Measurements from ENCODE around the gene SEMA4A.

Gene SEMA4A

DNA sequence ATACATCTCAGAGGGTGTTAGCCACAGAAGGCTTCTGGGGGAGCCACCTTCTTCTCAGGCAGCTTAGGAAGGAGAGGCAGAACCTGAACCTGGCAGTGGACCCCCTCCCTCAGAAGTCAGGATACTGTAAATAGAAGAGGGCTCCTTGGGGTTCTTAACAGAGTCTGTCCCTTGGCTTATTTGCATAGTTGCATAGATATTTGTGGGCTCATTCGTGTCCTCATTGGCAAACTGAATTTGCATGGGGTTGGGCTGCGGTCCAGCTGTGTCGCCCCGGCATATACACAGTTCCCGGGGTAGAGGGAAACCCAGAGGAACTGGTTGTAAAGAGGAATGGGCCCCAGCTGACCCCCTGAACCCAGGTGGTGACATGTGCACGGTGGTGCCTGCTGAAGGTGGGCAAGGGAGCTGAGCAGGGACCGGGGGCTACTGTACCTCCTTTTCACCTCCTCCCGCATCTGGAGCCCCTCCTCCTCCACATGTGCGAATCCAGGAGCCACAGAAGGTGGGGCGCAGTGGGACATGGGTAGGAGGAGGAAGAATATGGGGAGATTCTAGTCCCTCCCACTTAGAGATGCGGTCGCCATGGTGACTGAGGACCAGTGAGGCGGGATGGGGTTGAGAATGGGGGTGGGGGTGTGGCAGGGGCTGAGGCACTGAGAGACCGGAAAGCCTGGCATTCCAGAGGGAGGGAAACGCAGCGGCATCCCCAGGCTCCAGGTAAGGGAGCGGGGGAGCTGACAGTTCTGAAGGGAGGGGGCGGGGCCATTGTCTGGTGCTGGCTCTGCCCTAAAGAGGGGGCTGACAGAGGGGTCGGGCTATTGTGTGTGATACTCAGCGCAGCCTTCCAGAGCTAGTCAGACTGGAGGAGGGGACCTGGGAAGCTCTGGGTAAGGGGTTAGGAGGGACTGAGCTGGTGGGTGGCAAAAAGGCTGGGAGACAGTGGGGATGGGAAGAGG lies 3.7 kb upstream of the SEMA4A start:
- no peak overlapping the region for H3K14ac ChIP-seq (ENCODE audit: low read length)
- peak overlapping the region; percentile 24 for H3K18ac ChIP-seq (ENCODE audit: low read length)
- H3K4me1 ChIP-seq (ENCODE audit: control insufficient read depth in 2 of 2, insufficient read depth in 1 of 2, low read depth in 1 of 2, low read length in 2 of 2) = peaks cover 30 to 36% of the 10 kb centered on the region in 2 donors
- H3K27me3 ChIP-seq (ENCODE audit: control insufficient read depth in 3 of 3, insufficient read depth in 3 of 3, low read depth in 1 of 3, low read length in 3 of 3) = no peaks in the 10 kb centered on the region
- no peak overlapping the region for H2AFZ ChIP-seq (ENCODE audit: low read length)
- H3K36me3 ChIP-seq (replicated peaks in 1 of 2; ENCODE audit: control insufficient read depth in 2 of 2, insufficient read depth in 2 of 2, low read length in 2 of 2) = no peaks in the 10 kb centered on the region
- H3K9me3 ChIP-seq (replicated peaks in 1 of 2; ENCODE audit: control insufficient read depth in 2 of 2, insufficient read depth in 1 of 2, low read depth in 1 of 2, low read length in 2 of 2) = no peaks in the 10 kb centered on the region
- H2BK15ac ChIP-seq (ENCODE audit: low read length) = peak overlapping the region; percentile 87
- peak overlapping the region; percentile 30 for H2BK5ac ChIP-seq (ENCODE audit: low read length)
- no CpG with 5 or more reads among the region's 20 CpGs for WGBS, 2 donors (ENCODE audit: extremely low coverage in 2 of 2, insufficient read length in 2 of 2, insufficient replicate concordance in 1 of 2)
- no peaks in the 10 kb centered on the region for H3K79me1 ChIP-seq (ENCODE audit: low read depth, low read length)
- no peak overlapping the region for H3K27ac ChIP-seq (replicated peaks; ENCODE audit: low read length)
- no peak overlapping the region for H3K4me3 ChIP-seq (ENCODE audit: low read length in 2 of 2)
- no peak overlapping the region for H2BK120ac ChIP-seq (ENCODE audit: low read depth, low read length)
- DNase-seq (ENCODE audit: low spot score) = peak; percentile 58
- H2AK5ac ChIP-seq (ENCODE audit: low read depth, low read length) = peak overlapping the region; percentile 10
- H3K4me2 ChIP-seq (ENCODE audit: insufficient read depth, low read length, poor library complexity, severe bottlenecking) = peak overlapping the region; percentile 32
- no peak overlapping the region for H2BK12ac ChIP-seq (ENCODE audit: low read length)
- peak overlapping the region; percentile 78 for H3K9ac ChIP-seq (ENCODE audit: low read depth, low read length, poor library complexity)
- no peak overlapping the region for H4K8ac ChIP-seq (ENCODE audit: low read depth, low read length)
- no peak overlapping the region for H4K91ac ChIP-seq (ENCODE audit: low read depth, low read length, poor library complexity)
- H3K23ac ChIP-seq (ENCODE audit: low read depth, low read length, poor library complexity) = peak overlapping the region; percentile 4
- H3K4ac ChIP-seq (ENCODE audit: low read length) = no peak overlapping the region

- no peaks in the 10 kb centered on the region for H3K27me3 ChIP-seq (ENCODE audit: control insufficient read depth in 3 of 3, insufficient read depth in 3 of 3, low read depth in 1 of 3, low read length in 3 of 3)
- H3K36me3 ChIP-seq (replicated peaks in 1 of 2; ENCODE audit: control insufficient read depth in 2 of 2, insufficient read depth in 2 of 2, low read length in 2 of 2) = no peaks in the 10 kb centered on the region
- H4K91ac ChIP-seq (ENCODE audit: low read depth, low read length, poor library complexity) = no peak overlapping the region
- no peaks in the 10 kb centered on the region for H3K79me1 ChIP-seq (ENCODE audit: low read depth, low read length)
- H3K4me2 ChIP-seq (ENCODE audit: insufficient read depth, low read length, poor library complexity, severe bottlenecking) = peak overlapping the region; percentile 32
- H3K9ac ChIP-seq (ENCODE audit: low read depth, low read length, poor library complexity) = peak overlapping the region; percentile 78
- H2BK12ac ChIP-seq (ENCODE audit: low read length) = no peak overlapping the region
- H3K4me1 ChIP-seq (ENCODE audit: control insufficient read depth in 2 of 2, insufficient read depth in 1 of 2, low read depth in 1 of 2, low read length in 2 of 2) = peaks cover 30 to 36% of the 10 kb centered on the region in 2 donors
- H2AFZ ChIP-seq (ENCODE audit: low read length) = peak overlapping the region; percentile 3
- H4K8ac ChIP-seq (ENCODE audit: low read depth, low read length) = no peak overlapping the region
- H2BK5ac ChIP-seq (ENCODE audit: low read length) = peak overlapping the region; percentile 30
- DNase-seq (ENCODE audit: low spot score) = no peak
- H2AK5ac ChIP-seq (ENCODE audit: low read depth, low read length) = peak overlapping the region; percentile 70
- H3K27ac ChIP-seq (replicated peaks; ENCODE audit: low read length) = no peak overlapping the region
- H3K9me3 ChIP-seq (replicated peaks in 1 of 2; ENCODE audit: control insufficient read depth in 2 of 2, insufficient read depth in 1 of 2, low read depth in 1 of 2, low read length in 2 of 2) = no peaks in the 10 kb centered on the region
- peak overlapping the region; percentile 23 for H3K18ac ChIP-seq (ENCODE audit: low read length)
- no peak overlapping the region for H2BK120ac ChIP-seq (ENCODE audit: low read depth, low read length)
- peak overlapping the region; percentile 3 for H3K23ac ChIP-seq (ENCODE audit: low read depth, low read length, poor library complexity)
- no peak overlapping the region for H3K14ac ChIP-seq (ENCODE audit: low read length)
- H3K4me3 ChIP-seq (ENCODE audit: low read length in 2 of 2) = no peak overlapping the region
- WGBS, 2 donors (ENCODE audit: extremely low coverage in 2 of 2, insufficient read length in 2 of 2, insufficient replicate concordance in 1 of 2) = no CpG with 5 or more reads among the region's 10 CpGs
- peak overlapping the region; percentile 87 for H2BK15ac ChIP-seq (ENCODE audit: low read length)
- H3K4ac ChIP-seq (ENCODE audit: low read length) = no peak overlapping the region
These were observed 2.9 kb upstream of the SEMA4A start for GRCh38 chr1:156150333-156151011.

- no peak overlapping the region for H2AFZ ChIP-seq (ENCODE audit: low read length)
- no peak for DNase-seq (ENCODE audit: low spot score)
- H3K27me3 ChIP-seq (ENCODE audit: control insufficient read depth in 3 of 3, insufficient read depth in 3 of 3, low read depth in 1 of 3, low read length in 3 of 3) = no peaks in the 10 kb centered on the region
- no CpG with 5 or more reads among the region's 6 CpGs for WGBS, 2 donors (ENCODE audit: extremely low coverage in 2 of 2, insufficient read length in 2 of 2, insufficient replicate concordance in 1 of 2)
- no peak overlapping the region for H2BK12ac ChIP-seq (ENCODE audit: low read length)
- no peaks in the 10 kb centered on the region for H3K9me3 ChIP-seq (replicated peaks in 1 of 2; ENCODE audit: control insufficient read depth in 2 of 2, insufficient read depth in 1 of 2, low read depth in 1 of 2, low read length in 2 of 2)
- H3K27ac ChIP-seq (replicated peaks; ENCODE audit: low read length) = no peak overlapping the region
- peak overlapping the region; percentile 30 for H2BK5ac ChIP-seq (ENCODE audit: low read length)
- no peaks in the 10 kb centered on the region for H3K79me1 ChIP-seq (ENCODE audit: low read depth, low read length)
- H3K23ac ChIP-seq (ENCODE audit: low read depth, low read length, poor library complexity) = no peak overlapping the region
- peak overlapping the region; percentile 52 for H2BK15ac ChIP-seq (ENCODE audit: low read length)
- no peak overlapping the region for H3K4me3 ChIP-seq (ENCODE audit: low read length in 2 of 2)
- H4K91ac ChIP-seq (ENCODE audit: low read depth, low read length, poor library complexity) = no peak overlapping the region
- no peaks in the 10 kb centered on the region for H3K36me3 ChIP-seq (replicated peaks in 1 of 2; ENCODE audit: control insufficient read depth in 2 of 2, insufficient read depth in 2 of 2, low read length in 2 of 2)
- H3K4ac ChIP-seq (ENCODE audit: low read length) = no peak overlapping the region
- H4K8ac ChIP-seq (ENCODE audit: low read depth, low read length) = no peak overlapping the region
- H2BK120ac ChIP-seq (ENCODE audit: low read depth, low read length) = no peak overlapping the region
- H3K9ac ChIP-seq (ENCODE audit: low read depth, low read length, poor library complexity) = peak overlapping the region; percentile 36
- peak overlapping the region; percentile 70 for H2AK5ac ChIP-seq (ENCODE audit: low read depth, low read length)
- H3K14ac ChIP-seq (ENCODE audit: low read length) = no peak overlapping the region
- H3K4me2 ChIP-seq (ENCODE audit: insufficient read depth, low read length, poor library complexity, severe bottlenecking) = no peak overlapping the region
- H3K18ac ChIP-seq (ENCODE audit: low read length) = peak overlapping the region; percentile 53
- H3K4me1 ChIP-seq (ENCODE audit: control insufficient read depth in 2 of 2, insufficient read depth in 1 of 2, low read depth in 1 of 2, low read length in 2 of 2) = peaks cover 30 to 35% of the 10 kb centered on the region in 2 donors
These were observed 2.2 kb upstream of the SEMA4A start for GRCh38 chr1:156151093-156151688.

DNA sequence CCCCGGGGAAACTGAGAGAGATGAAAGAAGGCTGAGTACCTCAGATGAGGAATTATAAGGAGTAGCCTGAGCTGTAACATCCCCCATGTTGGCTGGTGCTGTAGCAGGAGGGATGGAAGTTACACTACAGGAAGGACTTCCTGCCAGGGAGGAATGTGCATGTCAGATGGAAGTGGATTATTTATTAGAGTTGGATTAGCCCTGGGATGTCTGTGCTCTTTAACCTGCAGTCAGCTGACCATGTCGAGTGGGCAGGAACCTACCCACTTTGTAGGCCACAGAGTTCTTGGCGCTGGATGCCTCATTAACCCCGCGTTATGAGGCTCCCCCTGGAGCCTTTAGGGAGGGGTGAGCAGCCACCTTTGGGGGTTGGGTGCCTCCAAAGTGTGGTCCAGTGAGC lies 757 bp upstream of the SEMA4A start:
- no CpG with 5 or more reads among the region's 5 CpGs for WGBS, 2 donors (ENCODE audit: extremely low coverage in 2 of 2, insufficient read length in 2 of 2, insufficient replicate concordance in 1 of 2)
- no peaks in the 10 kb centered on the region for H3K36me3 ChIP-seq (replicated peaks in 1 of 2; ENCODE audit: control insufficient read depth in 2 of 2, insufficient read depth in 2 of 2, low read length in 2 of 2)

More for the DNA sequence above, 757 bp upstream of the SEMA4A start:
- no peak overlapping the region for H2AFZ ChIP-seq (ENCODE audit: low read length)
- no peaks in the 10 kb centered on the region for H3K79me1 ChIP-seq (ENCODE audit: low read depth, low read length)
- no peak overlapping the region for H2BK15ac ChIP-seq (ENCODE audit: low read length)
- no peak for DNase-seq (ENCODE audit: low spot score)
- peaks cover 20 to 22% of the 10 kb centered on the region in 2 donors for H3K4me1 ChIP-seq (ENCODE audit: control insufficient read depth in 2 of 2, insufficient read depth in 1 of 2, low read depth in 1 of 2, low read length in 2 of 2)
- no peak overlapping the region for H4K8ac ChIP-seq (ENCODE audit: low read depth, low read length)
- no peak overlapping the region for H3K9ac ChIP-seq (ENCODE audit: low read depth, low read length, poor library complexity)
- H2BK12ac ChIP-seq (ENCODE audit: low read length) = no peak overlapping the region
- H3K23ac ChIP-seq (ENCODE audit: low read depth, low read length, poor library complexity) = no peak overlapping the region
- no peak overlapping the region for H3K14ac ChIP-seq (ENCODE audit: low read length)
- H2AK5ac ChIP-seq (ENCODE audit: low read depth, low read length) = no peak overlapping the region
- no peaks in the 10 kb centered on the region for H3K27me3 ChIP-seq (ENCODE audit: control insufficient read depth in 3 of 3, insufficient read depth in 3 of 3, low read depth in 1 of 3, low read length in 3 of 3)
- H3K4me2 ChIP-seq (ENCODE audit: insufficient read depth, low read length, poor library complexity, severe bottlenecking) = no peak overlapping the region
- H3K27ac ChIP-seq (replicated peaks; ENCODE audit: low read length) = no peak overlapping the region
- no peak overlapping the region for H3K4me3 ChIP-seq (ENCODE audit: low read length in 2 of 2)
- no peak overlapping the region for H4K91ac ChIP-seq (ENCODE audit: low read depth, low read length, poor library complexity)
- no peak overlapping the region for H2BK5ac ChIP-seq (ENCODE audit: low read length)
- no peak overlapping the region for H3K18ac ChIP-seq (ENCODE audit: low read length)
- H3K9me3 ChIP-seq (replicated peaks in 1 of 2; ENCODE audit: control insufficient read depth in 2 of 2, insufficient read depth in 1 of 2, low read depth in 1 of 2, low read length in 2 of 2) = no peaks in the 10 kb centered on the region
- no peak overlapping the region for H2BK120ac ChIP-seq (ENCODE audit: low read depth, low read length)
- H3K4ac ChIP-seq (ENCODE audit: low read length) = no peak overlapping the region
